DMS 273 treated with DMSO at 0.1 percent for 48 hours (cell line): ENCODE measurements around the gene UNKL.

Experiments used
- DNase-seq: peaks from one replicate; lab custom pipeline; 2025; lab: John Stamatoyannopoulos, UW

UNKL gene

DNA sequence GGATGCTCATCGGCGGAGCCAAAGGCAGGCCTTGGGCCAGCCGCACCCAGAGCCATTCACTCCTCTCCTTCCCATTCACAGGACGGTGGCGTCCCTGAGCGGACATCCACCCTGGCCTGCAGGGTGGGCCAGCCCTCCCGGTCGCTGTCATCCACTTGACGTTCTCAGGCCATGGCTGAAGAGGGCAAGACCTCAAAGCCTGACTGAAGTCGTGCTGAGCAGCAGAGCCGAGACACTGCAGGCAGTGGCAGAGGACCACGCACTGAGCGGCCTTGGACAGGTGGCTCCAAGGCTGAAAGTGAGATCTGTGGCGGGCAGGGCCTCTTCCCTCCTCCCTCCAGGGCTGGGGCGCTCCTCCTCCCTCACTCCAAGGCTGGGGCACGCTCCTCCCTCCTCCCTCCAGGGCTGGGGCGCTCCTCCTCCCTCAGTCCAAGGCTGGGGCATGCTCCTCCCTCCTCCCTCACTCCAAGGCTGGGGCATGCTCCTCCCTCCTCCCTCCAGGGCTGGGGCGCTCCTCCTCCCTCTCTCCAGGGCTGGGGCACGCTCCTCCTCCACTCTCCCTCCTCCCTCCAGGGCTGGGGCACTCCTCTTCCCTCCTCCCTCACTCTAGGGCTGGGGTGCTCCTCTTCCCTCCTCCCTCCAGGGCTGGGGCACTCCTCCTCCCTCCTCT is 38.6 kb downstream of the UNKL start:
- no peak for DNase-seq

DNA sequence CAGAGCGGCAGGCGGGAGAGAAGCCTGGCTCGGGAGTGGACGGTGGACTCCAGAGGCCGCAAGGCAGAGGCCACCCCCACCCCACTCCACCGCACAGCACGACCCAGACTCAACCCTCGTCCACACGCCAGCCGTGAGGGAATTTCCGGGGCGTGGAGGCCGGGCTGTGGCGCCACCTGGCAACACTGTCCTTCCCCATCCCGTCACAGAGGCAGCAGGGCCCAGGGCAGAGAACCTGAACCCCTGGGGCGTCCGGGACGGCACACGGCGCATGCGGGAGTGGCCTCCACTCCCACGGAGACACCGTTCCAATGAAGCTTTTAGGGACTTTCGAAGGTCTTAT is 39.2 kb downstream of the UNKL start:
- no peak for DNase-seq

DNA sequence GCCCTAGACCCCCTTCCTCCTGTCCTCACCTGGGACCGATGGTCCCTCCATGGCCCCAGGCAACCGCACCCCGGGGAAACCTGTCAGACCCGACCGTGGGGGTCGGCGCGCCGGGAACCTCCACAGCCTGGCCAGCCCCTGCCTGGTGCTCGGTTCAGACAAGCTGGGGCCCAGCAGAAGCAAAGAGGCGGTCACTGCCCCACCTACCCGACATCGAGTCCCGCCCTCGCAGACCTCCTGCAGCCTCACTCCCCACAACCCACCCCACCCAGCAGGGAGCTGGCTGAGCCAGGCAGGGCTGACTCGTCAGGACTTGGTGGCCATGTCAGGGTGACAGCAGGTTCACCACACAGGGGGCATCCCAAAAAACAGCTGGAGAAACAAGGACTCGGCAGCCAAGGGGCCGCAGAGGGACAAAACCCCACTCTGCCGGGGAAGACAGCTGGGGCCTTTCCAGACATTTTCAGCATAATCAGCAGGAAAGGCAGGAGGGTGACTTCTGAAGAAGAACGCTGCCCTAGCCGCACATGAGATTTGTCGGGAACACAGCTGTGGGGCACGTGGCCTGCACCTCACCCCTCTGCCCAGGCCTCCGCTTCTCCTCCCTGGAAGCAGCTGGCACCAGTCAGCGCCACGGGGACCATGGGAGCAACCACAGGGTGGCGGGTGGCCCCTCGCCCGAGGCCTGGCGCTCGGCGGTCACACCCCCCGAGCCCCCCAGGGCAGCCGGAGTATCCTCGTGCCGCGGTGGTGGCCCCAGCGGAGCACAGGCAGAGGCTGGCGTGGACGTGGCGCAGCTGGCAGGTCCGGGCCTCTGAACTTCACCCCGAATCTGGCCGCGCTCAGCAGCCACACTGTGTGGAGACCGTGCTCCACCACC is 39.8 kb downstream of the UNKL start:
- DNase-seq = no peak

DNA sequence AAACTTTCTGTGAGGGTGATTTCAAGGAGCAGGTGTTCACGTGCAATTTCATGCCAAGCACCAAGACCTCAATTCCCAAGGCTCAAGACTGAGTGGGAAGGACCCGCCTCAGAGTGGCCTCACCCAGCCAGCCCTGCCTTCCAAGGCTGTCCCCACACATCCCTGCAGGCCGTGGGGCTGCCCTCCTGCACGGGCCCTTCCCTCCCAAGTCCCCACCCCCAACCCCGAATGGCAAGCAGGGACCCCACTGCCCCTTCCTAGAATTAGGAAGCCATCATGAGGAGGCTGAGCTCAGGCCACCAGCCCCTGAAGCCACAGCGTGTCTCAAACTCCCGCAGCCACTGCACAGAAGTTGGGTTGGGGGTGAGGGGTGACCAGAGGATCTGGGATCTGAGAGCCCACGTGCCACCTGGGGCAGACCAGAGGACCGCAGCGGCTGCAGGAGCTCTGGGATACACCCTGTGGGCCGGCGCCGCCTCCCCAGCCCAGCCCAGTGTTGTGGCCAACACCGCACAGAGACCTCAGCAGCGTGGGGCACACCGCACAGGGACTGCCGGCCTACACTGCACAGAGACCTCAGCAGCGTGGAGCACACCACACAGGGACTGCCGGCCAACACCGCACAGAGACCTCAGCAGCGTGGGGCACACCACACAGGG is 42.1 kb downstream of the UNKL start:
- DNase-seq = no peak

DNA sequence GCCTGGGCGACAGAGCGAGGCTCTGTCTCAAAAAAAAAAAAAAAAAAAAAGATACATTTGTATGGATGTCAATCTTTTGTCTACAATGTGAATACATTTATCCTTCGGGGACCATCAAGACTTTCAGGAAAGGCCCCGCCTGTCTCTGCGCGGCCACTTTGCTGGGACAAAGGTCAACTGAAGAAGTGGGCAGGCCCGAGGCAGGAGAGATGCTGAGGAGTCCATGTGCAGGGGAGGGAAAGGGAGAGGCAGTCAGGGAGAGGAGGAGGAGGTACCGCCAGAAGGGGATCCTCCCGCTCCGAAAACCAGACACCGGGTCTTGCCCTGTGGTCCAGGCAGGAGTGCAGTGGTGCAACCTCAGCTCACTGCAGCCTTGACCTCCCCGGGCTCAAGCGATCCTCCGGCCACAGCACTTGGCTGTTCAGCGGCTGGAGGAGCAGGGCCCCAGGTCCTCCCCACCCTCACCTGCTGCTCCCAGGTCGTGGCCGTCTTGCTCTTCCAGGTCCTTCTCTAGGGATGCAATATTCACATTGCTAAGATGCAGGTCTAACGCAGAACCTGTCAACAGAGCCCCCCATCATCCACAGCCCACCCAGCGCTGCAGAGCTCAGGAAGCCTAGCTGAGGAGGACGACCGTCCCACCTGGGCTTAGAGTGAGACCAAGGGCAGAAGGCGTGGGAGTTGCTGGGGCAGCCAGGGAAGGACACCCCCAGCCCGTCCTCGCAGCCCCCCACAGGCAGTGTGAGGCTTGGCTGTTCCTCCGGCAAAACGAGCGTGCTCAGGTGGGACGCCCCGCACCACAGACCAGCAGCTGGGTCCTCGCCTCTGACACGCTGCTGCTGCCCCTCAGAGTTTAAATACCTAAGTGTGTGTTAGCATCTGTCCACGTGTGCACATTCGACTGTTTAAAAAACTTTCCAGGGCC is 43.2 kb downstream of the UNKL start:
- DNase-seq = no peak

DNA sequence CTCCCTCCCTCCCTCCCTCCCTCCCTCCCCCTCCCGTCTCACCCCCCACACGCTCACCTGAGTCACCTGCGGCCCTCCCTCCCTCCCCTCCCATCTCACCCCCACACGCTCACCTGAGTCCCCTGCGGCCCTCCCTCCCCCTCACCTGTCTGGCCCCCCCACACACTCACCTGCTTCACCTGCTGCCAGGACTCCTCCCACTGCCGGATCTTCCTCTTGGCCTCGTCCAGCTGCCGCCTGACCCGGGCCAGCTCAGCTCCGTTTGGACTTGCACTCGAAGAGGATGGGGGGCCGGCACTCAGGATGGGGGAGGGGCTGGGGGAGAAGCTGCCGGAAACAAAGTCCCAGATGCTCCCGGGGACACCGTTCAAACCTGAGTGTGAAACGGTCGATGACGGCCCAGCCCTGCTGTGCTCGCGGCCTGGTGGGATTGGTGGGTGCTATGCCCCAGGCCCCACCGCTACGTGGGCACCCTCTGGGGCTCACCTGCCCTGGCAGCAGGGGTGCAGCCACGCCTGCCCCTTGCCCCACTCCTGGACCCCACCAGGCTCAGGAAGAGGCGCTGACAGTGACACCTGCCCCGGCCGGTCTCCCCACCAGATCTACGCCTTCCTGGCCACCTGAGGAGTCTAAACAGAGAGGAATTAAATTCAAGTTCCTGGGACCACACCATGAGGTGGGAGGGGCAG is 46.9 kb downstream of the UNKL start:
- no peak for DNase-seq

DNA sequence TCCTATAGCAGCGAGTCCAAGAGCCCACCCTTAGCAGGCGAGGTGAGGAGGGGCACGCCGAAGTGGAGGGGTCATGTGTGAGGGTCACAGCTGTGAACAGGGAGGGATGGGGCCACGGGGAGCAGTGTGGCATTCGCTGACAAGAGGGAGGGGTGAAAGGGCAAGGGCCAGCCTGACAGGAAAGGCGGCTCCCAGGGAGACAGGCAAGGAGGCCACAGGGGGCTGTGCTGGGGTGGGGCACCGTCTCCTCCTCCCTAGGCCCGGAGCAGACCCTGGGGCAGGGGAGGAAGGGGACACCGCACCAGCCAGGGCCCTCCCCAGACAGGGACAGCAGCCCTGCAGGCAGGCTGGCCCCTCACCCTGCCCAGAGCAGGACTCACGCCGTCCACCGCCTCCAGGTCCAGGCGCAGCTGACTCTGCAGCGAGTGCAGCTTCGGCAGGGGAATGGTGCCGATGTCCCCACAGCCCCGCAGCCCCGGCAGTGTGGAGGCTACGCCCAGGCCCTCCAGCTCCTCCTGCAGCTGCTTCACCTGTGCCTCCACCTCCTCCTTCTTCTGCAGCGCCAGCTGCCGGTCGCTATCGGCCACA is 47.7 kb downstream of the UNKL start:
- DNase-seq = no peak

DNA sequence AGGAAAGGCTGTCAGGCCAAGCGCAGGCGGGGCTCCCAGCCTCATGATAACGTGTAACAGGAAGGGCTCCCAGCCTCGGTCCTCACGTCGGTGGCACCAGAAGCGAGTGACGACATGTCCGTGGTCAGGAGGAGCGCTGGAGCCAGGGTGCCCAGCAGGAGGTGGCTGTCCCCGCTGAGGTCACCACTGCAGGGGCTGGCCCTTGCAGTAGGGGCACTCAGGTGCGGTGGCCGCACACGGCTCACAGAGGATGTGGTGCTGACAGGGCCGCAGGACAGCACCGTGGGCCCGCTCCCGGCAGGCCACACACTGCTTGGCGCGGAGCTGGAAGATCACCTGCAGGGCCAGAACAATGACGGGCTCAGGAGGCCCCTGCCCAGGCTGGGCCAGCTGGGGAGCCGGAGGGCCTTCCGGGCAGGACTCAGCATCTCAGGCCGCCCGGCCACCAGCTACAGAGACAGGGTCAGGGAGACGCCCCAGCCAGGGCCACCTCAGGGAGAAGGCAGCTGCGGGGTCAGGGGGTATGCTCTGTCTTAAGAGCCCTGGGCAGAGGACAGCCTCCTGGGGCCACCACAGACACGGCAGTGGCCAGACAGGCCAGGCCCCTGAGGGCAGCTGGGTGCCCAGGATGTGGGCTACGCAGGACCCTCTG is 48.3 kb downstream of the UNKL start:
- DNase-seq = no peak

DNA sequence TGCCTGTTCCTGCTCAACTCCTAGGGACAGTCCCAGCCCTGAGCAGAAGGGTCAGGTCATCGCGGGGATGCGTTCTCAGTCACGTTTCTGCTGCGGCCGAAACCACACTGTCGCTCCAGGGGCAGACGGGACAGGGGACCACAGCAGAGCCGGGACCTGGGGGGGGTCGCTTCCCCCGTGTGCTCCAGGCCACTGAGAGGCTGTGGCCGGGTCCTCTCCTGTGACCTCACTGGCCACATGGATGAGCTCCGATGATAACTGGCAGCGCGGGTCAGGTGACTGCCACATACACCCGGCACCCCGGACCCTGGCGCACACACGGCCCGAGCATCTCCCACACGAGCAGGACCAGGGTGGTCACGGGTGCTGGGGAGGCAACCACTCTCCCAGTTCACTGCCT is 50.0 kb downstream of the UNKL start:
- DNase-seq = no peak

DNA sequence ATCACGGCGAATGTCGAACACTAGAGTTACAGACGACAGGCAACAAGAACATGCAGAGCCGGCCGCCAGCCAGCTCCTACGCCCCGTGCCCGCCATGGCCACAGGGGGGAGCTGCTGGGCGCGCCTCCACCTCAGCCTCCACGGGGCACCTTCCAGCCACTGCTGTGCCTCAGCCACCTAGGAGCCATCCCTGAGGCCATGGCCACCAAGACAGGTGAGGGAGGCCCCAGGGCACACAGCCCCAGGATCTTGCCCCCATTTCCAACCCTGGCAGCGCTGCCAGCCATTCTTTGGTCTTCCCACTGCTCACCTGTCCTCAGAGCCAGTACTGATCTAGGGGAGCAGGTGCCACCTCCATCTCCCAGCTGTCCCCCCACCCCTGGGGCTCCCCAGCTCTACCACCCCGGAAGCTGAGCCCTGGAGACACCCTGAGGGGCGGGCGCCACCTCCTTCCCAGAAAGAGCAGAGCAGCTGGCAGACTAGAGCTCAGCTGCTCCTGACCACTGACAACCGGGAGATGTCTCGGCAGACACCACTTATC is 50.9 kb downstream of the UNKL start:
- DNase-seq = no peak

DNA sequence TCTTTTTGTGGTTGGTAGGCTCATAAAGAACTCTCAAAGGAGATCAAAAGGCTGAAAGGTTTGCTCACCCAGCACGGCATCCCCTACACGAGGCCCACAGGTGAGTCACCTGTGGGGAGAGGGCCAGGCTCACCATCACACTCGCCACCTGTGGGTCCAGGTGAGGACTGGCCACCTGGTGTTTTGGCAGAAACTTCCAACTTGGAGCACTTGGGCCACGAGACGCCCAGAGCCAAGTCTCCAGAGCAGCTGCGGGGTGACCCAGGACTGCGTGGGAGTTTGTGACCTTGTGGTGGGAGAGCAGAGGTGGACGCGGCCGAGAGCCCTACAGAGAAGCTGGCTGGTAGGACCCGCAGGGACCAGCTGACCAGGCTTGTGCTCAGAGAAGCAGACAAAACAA is 51.7 kb downstream of the UNKL start:
- no peak for DNase-seq

DNA sequence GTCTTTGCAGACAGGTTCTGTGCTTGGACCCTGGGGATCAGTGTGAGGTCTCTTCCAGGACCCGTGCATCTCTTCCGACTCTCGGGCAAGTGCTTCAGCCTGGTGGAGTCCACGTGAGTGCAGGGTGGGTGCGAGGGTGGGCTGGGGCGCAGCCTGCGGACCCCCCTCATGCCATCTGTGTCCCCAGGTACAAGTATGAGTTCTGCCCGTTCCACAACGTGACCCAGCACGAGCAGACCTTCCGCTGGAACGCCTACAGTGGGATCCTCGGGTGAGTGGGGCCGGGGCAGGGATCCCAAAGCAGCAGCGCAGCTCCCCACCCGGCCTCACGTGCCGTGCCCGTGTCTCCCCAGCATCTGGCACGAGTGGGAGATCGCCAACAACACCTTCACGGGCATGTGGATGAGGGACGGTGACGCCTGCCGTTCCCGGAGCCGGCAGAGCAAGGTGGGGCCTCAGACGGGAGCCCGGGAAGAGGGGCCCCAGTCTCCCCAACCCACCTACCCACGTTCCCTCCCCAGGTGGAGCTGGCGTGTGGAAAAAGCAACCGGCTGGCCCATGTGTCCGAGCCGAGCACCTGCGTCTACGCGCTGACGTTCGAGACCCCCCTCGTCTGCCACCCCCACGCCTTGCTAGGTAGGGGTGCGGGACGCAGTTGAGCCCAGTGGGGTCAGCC is 52.7 kb downstream of the UNKL start:
- no peak for DNase-seq

DNA sequence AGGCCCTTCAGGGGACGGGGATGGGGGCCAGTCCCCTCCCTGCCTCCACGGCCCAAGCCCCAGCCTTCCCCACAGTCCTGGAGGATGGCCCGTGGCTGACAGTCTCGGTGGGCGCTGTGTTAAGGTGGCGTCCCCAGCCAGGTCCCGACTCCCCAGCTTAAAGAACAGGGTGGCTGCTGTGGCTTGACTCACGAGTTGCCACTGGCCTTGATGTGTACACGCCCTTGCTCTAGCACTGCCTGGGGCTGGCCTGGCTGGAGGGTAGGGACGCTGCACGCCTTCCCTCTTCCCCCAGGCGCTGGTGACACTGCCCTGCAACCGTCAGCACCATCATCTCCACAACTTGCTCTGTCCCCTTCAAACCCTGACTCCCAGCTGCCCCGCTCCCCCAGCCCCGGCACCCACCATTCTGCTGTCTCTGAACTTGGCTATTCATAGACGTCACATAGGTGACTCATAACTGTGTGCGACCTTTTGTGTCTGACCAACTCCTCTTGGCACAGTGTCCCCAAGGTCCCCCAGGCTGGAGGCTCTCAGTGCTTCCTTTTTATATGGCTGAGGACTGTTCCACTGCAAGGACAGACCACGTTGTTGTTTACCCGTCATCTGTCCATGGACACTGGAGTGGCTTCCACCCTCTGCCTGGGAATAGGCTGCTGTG is 56.5 kb downstream of the UNKL start:
- DNase-seq = no peak

DNA sequence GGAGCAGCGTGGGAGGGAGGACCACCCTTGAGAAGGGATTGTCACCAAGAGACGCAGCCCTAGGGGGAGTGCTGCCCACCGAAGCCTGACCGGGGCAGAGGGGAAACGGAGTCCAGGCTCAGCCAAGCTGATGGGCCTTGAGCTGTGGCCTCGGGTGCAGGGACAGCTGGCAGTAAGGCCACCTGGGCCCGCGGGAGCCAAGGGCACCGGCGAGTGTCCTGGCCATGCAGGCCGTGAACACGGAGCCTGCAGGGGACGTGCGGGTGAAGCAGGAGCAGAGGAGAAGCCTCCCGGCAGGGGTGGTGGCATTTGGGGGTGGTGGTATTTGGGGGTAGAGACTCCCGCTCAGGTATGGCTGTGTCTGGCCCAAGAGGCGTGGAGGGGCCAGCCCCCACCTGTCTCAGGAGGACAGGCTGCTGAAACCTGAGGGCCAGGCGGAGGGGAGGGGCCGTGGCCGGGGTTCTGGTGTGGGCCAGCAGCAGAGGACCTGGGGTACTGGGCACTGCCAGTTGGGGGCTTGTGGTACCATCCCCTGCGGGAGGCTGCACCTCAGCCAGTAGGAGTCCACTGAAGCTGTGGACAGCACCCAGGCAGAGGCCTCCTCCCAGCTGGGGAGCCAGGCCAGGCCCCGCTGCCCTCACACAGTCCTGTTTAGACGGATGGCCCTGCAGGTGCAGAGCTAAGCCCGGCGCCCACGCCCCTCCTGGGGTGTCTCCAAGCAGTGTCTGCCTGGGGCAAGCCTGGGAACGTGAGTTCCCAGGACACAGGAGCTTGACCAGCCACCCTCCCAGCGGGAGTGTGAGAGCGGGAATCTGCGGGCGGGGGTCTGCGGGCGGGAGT is 58.2 kb downstream of the UNKL start:
- no peak for DNase-seq

DNA sequence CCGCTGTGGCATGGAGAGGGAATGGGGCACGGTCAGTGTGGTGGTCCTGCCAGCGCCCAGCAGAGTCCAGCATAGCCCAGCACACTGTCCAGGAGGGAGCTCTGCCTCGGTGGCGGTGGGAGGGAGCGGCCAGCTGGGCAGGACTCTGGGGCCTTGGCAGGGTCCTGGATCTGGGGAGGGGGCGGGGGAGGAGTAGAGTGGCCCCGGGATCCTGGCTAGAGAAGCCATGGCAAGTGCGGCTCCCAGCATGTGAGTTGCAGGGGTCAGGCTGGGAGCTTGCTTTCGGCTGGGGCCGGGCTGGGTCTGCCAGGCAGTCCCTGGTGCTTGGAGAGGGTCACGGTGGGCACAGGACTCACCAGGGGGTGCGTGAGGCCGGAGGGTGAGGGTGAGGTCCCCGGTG is 58.9 kb downstream of the UNKL start:
- no peak for DNase-seq

DNA sequence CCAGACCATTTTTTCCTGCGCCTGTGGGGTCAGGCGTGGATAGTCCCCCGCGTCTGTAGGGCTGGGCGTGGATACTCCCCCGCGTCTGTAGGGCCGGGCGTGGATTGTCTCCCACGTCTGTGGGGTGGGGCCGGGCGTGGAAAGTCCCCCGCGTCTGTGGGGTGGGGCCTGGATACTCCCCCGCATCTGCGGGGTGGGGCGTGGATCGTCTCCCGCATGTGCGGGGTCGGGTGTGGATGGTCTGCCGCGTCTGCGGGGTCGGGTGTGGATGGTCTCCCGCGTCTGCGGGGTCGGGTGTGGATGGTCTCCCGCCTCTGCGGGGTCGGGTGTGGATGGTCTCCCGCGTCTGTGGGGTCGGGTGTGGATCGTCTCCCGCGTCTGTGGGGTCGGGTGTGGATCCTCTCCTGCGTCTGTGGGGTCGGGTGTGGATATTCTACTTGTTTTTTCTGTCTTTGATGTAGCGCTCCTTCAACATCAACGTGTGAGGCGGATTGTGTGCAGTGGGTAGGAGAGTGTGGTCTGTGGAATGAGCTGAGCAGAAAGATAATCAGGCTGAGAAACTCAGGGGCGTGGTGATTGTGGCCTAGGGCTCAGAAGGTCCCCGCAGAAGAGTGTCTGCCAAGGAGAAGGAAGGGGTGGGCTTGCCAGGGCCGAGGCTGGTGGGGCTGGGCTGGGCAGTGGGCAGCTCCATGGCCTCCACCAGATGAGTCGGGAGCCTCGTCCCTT is 59.5 kb downstream of the UNKL start:
- no peak for DNase-seq

DNA sequence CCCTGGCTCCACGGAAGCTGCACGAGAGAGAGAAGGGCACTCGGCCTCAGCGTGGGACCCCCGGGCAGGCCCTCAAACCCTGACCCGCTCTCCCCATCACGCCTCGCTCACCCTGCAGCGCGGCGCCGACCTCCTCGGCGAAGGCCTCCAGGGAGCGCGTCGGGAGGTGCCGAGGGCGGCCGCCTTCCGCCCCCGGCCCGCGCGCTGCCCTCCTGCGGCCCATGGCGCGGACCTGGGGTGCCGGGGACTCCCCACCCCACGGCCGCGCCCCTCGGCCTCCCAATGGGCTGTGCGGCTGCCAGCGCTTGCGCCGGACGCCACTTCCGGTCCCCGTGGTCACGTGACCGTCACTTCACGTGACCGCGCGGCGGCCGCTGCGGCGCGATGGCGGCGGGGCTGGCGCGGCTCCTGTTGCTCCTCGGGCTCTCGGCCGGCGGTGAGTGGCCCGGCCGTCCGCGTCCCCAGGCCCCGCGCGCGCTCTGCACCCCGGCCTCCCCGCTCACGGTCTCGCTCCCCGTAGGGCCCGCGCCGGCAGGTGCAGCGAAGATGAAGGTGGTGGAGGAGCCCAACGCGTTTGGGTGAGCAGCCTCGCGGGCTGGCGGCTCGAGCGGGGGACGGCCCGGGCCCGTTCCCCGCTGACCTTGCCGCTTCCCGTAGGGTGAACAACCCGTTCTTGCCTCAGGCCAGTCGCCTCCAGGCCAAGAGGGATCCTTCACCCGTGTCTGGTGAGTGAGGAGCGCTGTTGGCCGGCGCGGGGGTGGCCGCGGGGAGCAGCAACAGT is 62.7 kb downstream of the UNKL start, which contains the start of the genes GNPTG and TSR3:
GNPTG (plus strand) TSS at position 350 of the 781 bp plus-strand sequence; CDS start at position 385, 35 bp downstream.
TSR3 (minus strand) TSS at position 297 of the 781 bp plus-strand sequence; CDS start at position 223, 74 bp downstream.
- DNase-seq = peak; percentile 7
